RWPE2 (cell line): ENCODE data around the gene TAPBP.

ENCODE experiments used
- ATAC-seq: fragments of 200-7000 bp; cut with Tn5 transposase; 3 replicates; pipeline ENCODE4 v1.9.1; 2021; ENCODE audit warnings: low read depth
- DNase-seq: peaks from one replicate; pipeline ENCODE4 v3.0.0-alpha.2; 2020; ENCODE audit warnings: low spot score
- H3K27ac ChIP-seq: fragments of 450-650 bp; 2 replicates; pipeline ENCODE4 v1.5.1; 2017; ENCODE audit warnings: mild to moderate bottlenecking; ENCODE audit not compliant: poor library complexity, severe bottlenecking
- H3K27me3 ChIP-seq: fragments of 250-450 bp; sonication (Bioruptor Pico); 2 replicates; pipeline ENCODE4 v1.5.1; 2021; ENCODE audit warnings: mild to moderate bottlenecking, moderate library complexity; ENCODE audit not compliant: insufficient read depth, poor library complexity, severe bottlenecking
- H3K36me3 ChIP-seq: fragments of 250-450 bp; sonication (Bioruptor Pico); 2 replicates; pipeline ENCODE4 v1.5.1; 2020; ENCODE audit warnings: low read depth, mild to moderate bottlenecking, moderate library complexity
- H3K4me1 ChIP-seq: fragments of 250-450 bp; sonication (Bioruptor Pico); 2 replicates; pipeline ENCODE4 v1.5.1; 2021; ENCODE audit warnings: mild to moderate bottlenecking, moderate library complexity; ENCODE audit not compliant: insufficient read depth, poor library complexity, severe bottlenecking
- H3K4me3 ChIP-seq: fragments of 250-450 bp; sonication (Bioruptor Pico); 2 replicates; pipeline ENCODE4 v1.5.1; 2021; ENCODE audit warnings: mild to moderate bottlenecking, moderate library complexity; ENCODE audit not compliant: severe bottlenecking
- H3K9me3 ChIP-seq: fragments of 250-450 bp; sonication (Bioruptor Pico); 2 replicates; pipeline ENCODE4 v1.5.1; 2021; ENCODE audit warnings: mild to moderate bottlenecking, moderate library complexity; ENCODE audit not compliant: severe bottlenecking
- CTCF ChIP-seq: fragments of 450-650 bp; IDR thresholded peaks from one replicate; pipeline ENCODE4 v1.5.1; 2017; ENCODE audit warnings: mild to moderate bottlenecking, moderate library complexity; ENCODE audit not compliant: poor library complexity, severe bottlenecking

TAPBP gene

GRCh38 chr6:33319939-33320314, 6.0 kb upstream of the TAPBP start:
- Histone ChIP-seq H3K4me1 (peaks cover 29% of the 10 kb centered on the region), H3K9me3 (no peaks in the 10 kb centered on the region), H3K27ac (peak overlapping the region; percentile 82), H3K27me3 (no peaks in the 10 kb centered on the region), H3K36me3 (peaks cover 31% of the 10 kb centered on the region), H3K4me3 (no peak overlapping the region)
- ATAC-seq = no peak
- no peak for TF ChIP-seq CTCF
- DNase-seq = no peak

DNA sequence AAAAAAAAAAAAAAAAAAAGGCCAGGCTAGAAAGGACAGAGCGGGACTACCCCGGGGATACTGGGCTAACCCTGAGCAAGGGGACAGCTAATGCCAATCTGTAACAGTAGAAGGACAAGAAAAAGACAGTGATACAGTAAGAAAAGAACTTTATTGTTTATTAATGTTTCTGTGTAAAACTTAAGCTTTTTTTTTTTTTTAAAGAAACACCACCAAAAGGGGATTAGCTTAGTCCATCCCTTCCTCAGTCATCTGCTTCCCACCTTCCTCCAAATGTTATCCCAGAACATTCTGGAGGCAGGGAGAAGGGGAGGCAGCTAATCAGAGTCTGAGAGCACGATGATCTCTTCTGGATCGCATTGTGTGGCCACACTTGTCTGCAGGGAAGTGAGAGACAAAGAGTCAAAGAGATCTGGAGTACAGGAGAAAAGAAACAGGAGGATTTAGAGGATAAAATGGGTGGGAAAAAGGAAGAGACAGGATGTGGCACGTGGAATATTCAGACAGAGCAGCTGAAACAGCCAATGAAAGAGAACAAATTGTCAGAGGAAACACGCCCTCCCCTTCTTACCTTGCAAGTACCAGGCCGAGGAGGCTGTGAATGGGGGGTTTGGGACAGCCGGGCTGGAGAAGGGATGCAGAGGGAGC, 4.7 kb upstream of the TAPBP start:
- ATAC-seq (no peak), DNase-seq (no peak)
- Histone ChIP-seq H3K36me3 (peaks cover 31% of the 10 kb centered on the region), H3K4me3 (peak overlapping the region; percentile 47), H3K4me1 (peaks cover 31% of the 10 kb centered on the region), H3K27ac (peak overlapping the region; percentile 82), H3K27me3 (no peaks in the 10 kb centered on the region), H3K9me3 (no peaks in the 10 kb centered on the region)
- no peak for TF ChIP-seq CTCF

DNA sequence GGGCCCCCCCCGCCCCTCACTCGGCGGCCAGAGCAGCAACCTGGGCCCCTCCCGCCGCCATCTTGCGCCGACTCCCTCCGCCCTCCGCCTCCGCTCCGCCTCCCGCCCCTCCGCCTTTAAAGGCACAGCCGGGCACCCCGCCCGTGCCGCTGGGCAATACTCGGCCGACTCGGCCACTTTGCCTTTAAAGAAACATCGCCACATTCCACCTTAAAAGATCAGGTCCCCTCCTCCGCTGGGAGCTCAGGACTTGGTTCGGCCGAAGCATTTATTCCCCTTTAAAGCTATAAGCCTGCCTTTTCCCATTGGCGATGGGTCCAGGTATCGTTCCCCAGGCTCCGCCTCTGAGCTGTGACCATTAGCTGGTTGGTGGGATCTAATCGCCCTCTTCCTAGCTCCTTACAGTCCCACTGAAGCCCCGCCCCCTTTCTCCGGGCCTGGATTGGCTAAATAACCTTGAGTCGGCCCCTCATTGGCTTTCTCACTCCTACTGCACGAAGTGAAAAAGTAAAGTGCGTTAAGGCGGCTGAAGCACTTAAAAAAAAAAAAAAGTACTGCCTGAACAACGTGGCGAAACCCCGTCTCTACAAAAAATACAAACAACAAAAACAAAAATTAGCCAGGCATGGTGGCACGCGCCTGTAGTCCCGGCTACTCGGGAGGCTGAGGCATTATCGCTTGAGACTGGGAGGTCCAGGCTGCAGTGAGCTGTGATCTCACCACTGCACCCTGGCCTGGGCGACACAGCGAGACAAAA, 4.0 kb upstream of the TAPBP start, which contains the start of gene ZBTB22:
Gene ZBTB22, minus strand, starts transcription at position 76 of the 757 bp plus-strand sequence. CDS start 828 bp downstream, outside the sequence.
- peaks cover 31% of the 10 kb centered on the region for H3K36me3 ChIP-seq
- H3K9me3 ChIP-seq = no peaks in the 10 kb centered on the region
- ATAC-seq (peak; percentile 80), DNase-seq (peak; percentile 99)
- peaks cover 31% of the 10 kb centered on the region for H3K4me1 ChIP-seq
- H3K27ac ChIP-seq = peak within 1 kb of the TSS; percentile 82
- TF ChIP-seq CTCF = no peak
- H3K4me3 ChIP-seq = peak within 1 kb of the TSS; percentile 47
- no peaks in the 10 kb centered on the region for H3K27me3 ChIP-seq

- peak overlapping the region; percentile 11 for H3K4me3 ChIP-seq
- ATAC-seq = no peak
- no peaks in the 10 kb centered on the region for H3K27me3 ChIP-seq
- no peak for TF ChIP-seq CTCF
- H3K36me3 ChIP-seq = peaks cover 34% of the 10 kb centered on the region
- peak overlapping the region; percentile 82 for H3K27ac ChIP-seq
- no peaks in the 10 kb centered on the region for H3K9me3 ChIP-seq
- peaks cover 31% of the 10 kb centered on the region for H3K4me1 ChIP-seq
- no peak for DNase-seq
Measured at GRCh38 chr6:33317419-33317668, 3.5 kb upstream of the TAPBP start.
